T-cell (primary cell): ENCODE data around the gene KLHL30. TPM values are rescaled to one million over a fixed set of nuclear protein-coding genes. Genes with fewer than 3 reads are reported as not detected.

ENCODE experiments used
- ATAC-seq, 4 experiments: fragments of 200-7000 bp in 3 of 4; fragments of 150-1000 bp in 1 of 4; cut with Tn5 transposase; replicated peaks in 1 of 4; 1 replicate in 3 of 4; 2 replicates in 1 of 4; pipeline ENCODE4 v1.10.0; 2021; ENCODE audit warnings: moderate library complexity in 3 of 4, mild to moderate bottlenecking in 2 of 4, moderate number of reproducible peaks in 1 of 4
- CTCF ChIA-PET, 2 donors: fragments of 300-600 bp; sonication (Branson Sonifier 250); formaldehyde crosslinking; loops; one replicate each; lab custom pipeline; 2022; ENCODE audit warnings: antibody characterized with exemption in 2 of 2; lab: Charles Lee
- POLR2A ChIA-PET, 2 donors: fragments of 300-600 bp; sonication (Branson Sonifier 250); formaldehyde crosslinking; loops; one replicate each; lab custom pipeline; 2022; ENCODE audit warnings: antibody characterized with exemption in 2 of 2; lab: Charles Lee
- DNase-seq, 35 experiments: peaks; one replicate each; pipeline versions ENCODE4 v3.0.0 to v3.0.0-alpha.2; 2013 to 2023
- H3K27ac ChIP-seq: one replicate; pipeline ENCODE4 v1.5.1; 2013; ENCODE audit warnings: low read length
- H3K27me3 ChIP-seq, 2 experiments: replicated peaks in 1 of 2; 1 replicate in 1 of 2; 2 replicates in 1 of 2; pipeline versions ENCODE4 v1.6.1 to v1.7.0; 2013; ENCODE audit warnings: low read length in 1 of 2, mixed read lengths in 1 of 2; ENCODE audit not compliant: control insufficient read depth in 2 of 2, insufficient read depth in 2 of 2; ENCODE audit errors: extremely low read depth in 1 of 2
- H3K36me3 ChIP-seq, 2 donors: 1 replicate in 1 of 2; 2 replicates in 1 of 2; pipeline versions ENCODE4 v1.6.1 to v1.7.0; 2013; ENCODE audit warnings: low read length in 1 of 2; ENCODE audit not compliant: control insufficient read depth in 2 of 2, insufficient read depth in 1 of 2; ENCODE audit errors: extremely low read depth in 1 of 2
- H3K4me1 ChIP-seq, 2 experiments: 1 replicate in 1 of 2; 2 replicates in 1 of 2; pipeline versions ENCODE4 v1.6.1 to v1.7.0; 2013; ENCODE audit warnings: low read length in 2 of 2, mixed read lengths in 1 of 2; ENCODE audit not compliant: insufficient read depth in 2 of 2, control insufficient read depth in 1 of 2; ENCODE audit errors: extremely low read depth in 1 of 2
- H3K4me3 ChIP-seq, 2 donors: 1 replicate in 1 of 2; 2 replicates in 1 of 2; pipeline versions ENCODE4 v1.5.1 to v1.7.0; 2013; ENCODE audit warnings: mild to moderate bottlenecking in 2 of 2, low read length in 1 of 2, moderate library complexity in 1 of 2; ENCODE audit not compliant: control insufficient read depth in 1 of 2; ENCODE audit errors: extremely low read depth in 1 of 2
- H3K9me3 ChIP-seq: 2 replicates; pipeline ENCODE4 v1.7.0; 2013
- H3K27ac Mint-ChIP-seq, 2 donors: one replicate each; pipeline ENCODE4 v1.8.0; 2020 to 2021; ENCODE audit warnings: mild to moderate bottlenecking in 2 of 2, mixed read lengths in 2 of 2
- H3K27me3 Mint-ChIP-seq, 2 donors: one replicate each; pipeline ENCODE4 v1.8.0; 2021 to 2022; ENCODE audit warnings: mixed read lengths in 2 of 2
- H3K36me3 Mint-ChIP-seq: one replicate; pipeline ENCODE4 v1.8.0; 2021; ENCODE audit warnings: mixed read lengths
- H3K4me1 Mint-ChIP-seq, 3 donors: one replicate each; pipeline ENCODE4 v1.8.0; 2020 to 2022; ENCODE audit warnings: mixed read lengths in 3 of 3, mild to moderate bottlenecking in 1 of 3
- H3K4me3 Mint-ChIP-seq, 3 donors: one replicate each; pipeline ENCODE4 v1.8.0; 2020 to 2022; ENCODE audit warnings: mild to moderate bottlenecking in 3 of 3, mixed read lengths in 3 of 3, moderate library complexity in 3 of 3
- H3K9me3 Mint-ChIP-seq, 3 donors: one replicate each; pipeline ENCODE4 v1.8.0; 2020 to 2022; ENCODE audit warnings: mixed read lengths in 3 of 3
- WGBS: methylation state at CpG from one replicate; pipeline ENCODE4 v1.1.5; 2013; ENCODE audit warnings: missing lambda C conversion rate; ENCODE audit not compliant: insufficient coverage; 5-methylcytosine and 5-hydroxymethylcytosine counted together
- total RNA-seq, 35 experiments: library from RNA in 6 of 35; stranded (reverse) in 6 of 35; fragments of 120-200 nt in 1 of 35; gene quantifications; one replicate each; pipeline versions ENCODE4 v1.2.1 to v1.2.4 and lab custom pipeline; 2013 to 2026

The KLHL30 gene
- total RNA-seq, 5 donors from 2014 or later (not counting 1 experiment from before 2014, with no cell fraction given) = not detected

GRCh38 chr2:238159071-238159539 is 20.6 kb downstream of the KLHL30 start:
- H3K9me3 ChIP-seq = no peaks in the 10 kb centered on the region
- H3K27ac Mint-ChIP-seq = no peak overlapping the region
- no peaks in the 10 kb centered on the region for H3K36me3 ChIP-seq

GRCh38 chr2:238159661-238160205 is 21.3 kb downstream of the KLHL30 start:
- Mint-ChIP-seq H3K36me3 (no peaks in the 10 kb centered on the region), H3K9me3 (no peaks in the 10 kb centered on the region), H3K27me3 (peaks cover 8 to 34% of the 10 kb centered on the region in 2 donors), H3K4me1 (peaks cover 9 to 12% (median 10%) of the 10 kb centered on the region in 3 donors), H3K4me3 (peak overlapping the region; percentile 62 to 72 (median 67)), H3K27ac (no peak overlapping the region)
- POLR2A ChIA-PET = no interaction called here
- H3K9me3 ChIP-seq = no peaks in the 10 kb centered on the region
- 24% methylated on average over 3 of the region's 10 CpGs for WGBS
- CTCF ChIA-PET = no interaction called here
- peaks cover 0 to 17% of the 10 kb centered on the region in 2 experiments for H3K4me1 ChIP-seq
- peak overlapping the region in 1 of 2 donors; percentile 51 for H3K4me3 ChIP-seq
- H3K27ac ChIP-seq = no peak overlapping the region
- DNase-seq = no peak
- no peaks in the 10 kb centered on the region for H3K36me3 ChIP-seq
- H3K27me3 ChIP-seq = peaks cover 0 to 66% of the 10 kb centered on the region in 2 experiments
- no peak for ATAC-seq

More at GRCh38 chr2:238159071-238159539, 20.6 kb downstream of the KLHL30 start:
- peaks cover 7 to 9% (median 8%) of the 10 kb centered on the region in 3 donors for H3K4me1 Mint-ChIP-seq
- ChIA-PET POLR2A (no interaction called here), CTCF (no interaction called here)
- Histone ChIP-seq H3K4me3 (peak overlapping the region in 1 of 2 donors; percentile 51), H3K27ac (no peak overlapping the region), H3K4me1 (peaks cover 0 to 17% of the 10 kb centered on the region in 2 experiments), H3K27me3 (peaks cover 0 to 61% of the 10 kb centered on the region in 2 experiments)
- ATAC-seq = peak; percentile 47 to 68 (median 58)
- H3K36me3 Mint-ChIP-seq = no peaks in the 10 kb centered on the region
- DNase-seq = peak in 3 of 35 experiments; percentile 15 to 29 (median 23)
- H3K27me3 Mint-ChIP-seq = peaks cover 7 to 29% of the 10 kb centered on the region in 2 donors
- H3K9me3 Mint-ChIP-seq = no peaks in the 10 kb centered on the region
- H3K4me3 Mint-ChIP-seq = peak overlapping the region; percentile 62 to 72 (median 67)
- 3% methylated on average over 50 of the region's 52 CpGs for WGBS

- no peak overlapping the region for H3K27ac ChIP-seq
- Mint-ChIP-seq H3K27me3 (peaks cover 14 to 41% of the 10 kb centered on the region in 2 donors), H3K4me3 (peak overlapping the region in 1 of 3 donors; percentile 72), H3K9me3 (no peaks in the 10 kb centered on the region), H3K36me3 (no peaks in the 10 kb centered on the region), H3K27ac (no peak overlapping the region), H3K4me1 (peaks cover 14 to 18% (median 14%) of the 10 kb centered on the region in 3 donors)
- CTCF ChIA-PET = no interaction called here
- H3K36me3 ChIP-seq = no peaks in the 10 kb centered on the region
- peaks cover 0 to 71% of the 10 kb centered on the region in 2 experiments for H3K27me3 ChIP-seq
- POLR2A ChIA-PET = no interaction called here
- DNase-seq (peak in 3 of 35 experiments; percentile 19 to 30 (median 22)), ATAC-seq (no peak)
- H3K4me1 ChIP-seq = peaks cover 0 to 17% of the 10 kb centered on the region in 2 experiments
- no peaks in the 10 kb centered on the region for H3K9me3 ChIP-seq
- no peak overlapping the region for H3K4me3 ChIP-seq
- 50% methylated on average over 20 of the region's 23 CpGs for WGBS
Measured at GRCh38 chr2:238160206-238161129, 22.0 kb downstream of the KLHL30 start.

GRCh38 chr2:238161291-238162051 is 23.0 kb downstream of the KLHL30 start:
- no peak overlapping the region for H3K27ac ChIP-seq
- H3K27me3 ChIP-seq = peaks cover 0 to 68% of the 10 kb centered on the region in 2 experiments
- no peak overlapping the region for H3K4me3 Mint-ChIP-seq
- no peaks in the 10 kb centered on the region for H3K9me3 ChIP-seq
- peaks cover 0 to 17% of the 10 kb centered on the region in 2 experiments for H3K4me1 ChIP-seq
- CTCF ChIA-PET = no interaction called here
- H3K27ac Mint-ChIP-seq = no peak overlapping the region
- DNase-seq (no peak), ATAC-seq (no peak)
- no peaks in the 10 kb centered on the region for H3K36me3 Mint-ChIP-seq
- POLR2A ChIA-PET = no interaction called here
- H3K4me1 Mint-ChIP-seq = peaks cover 14 to 18% (median 14%) of the 10 kb centered on the region in 3 donors
- peaks cover 14 to 44% of the 10 kb centered on the region in 2 donors for H3K27me3 Mint-ChIP-seq
- no peaks in the 10 kb centered on the region for H3K9me3 Mint-ChIP-seq
- H3K4me3 ChIP-seq = no peak overlapping the region
- no peaks in the 10 kb centered on the region for H3K36me3 ChIP-seq
- WGBS = 86% methylated on average over 15 of the region's 21 CpGs

- H3K27me3 Mint-ChIP-seq = peaks cover 14 to 44% of the 10 kb centered on the region in 2 donors
- peaks cover under 1% of the 10 kb centered on the region for H3K36me3 Mint-ChIP-seq
- H3K4me1 Mint-ChIP-seq = peaks cover 14 to 18% (median 14%) of the 10 kb centered on the region in 3 donors
- Histone ChIP-seq H3K4me1 (peaks cover 0 to 17% of the 10 kb centered on the region in 2 experiments), H3K27ac (no peak overlapping the region), H3K36me3 (no peaks in the 10 kb centered on the region), H3K4me3 (no peak overlapping the region), H3K27me3 (peaks cover 0 to 68% of the 10 kb centered on the region in 2 experiments), H3K9me3 (no peaks in the 10 kb centered on the region)
- CTCF ChIA-PET = no interaction called here
- WGBS = 84% methylated on average over 11 of the region's 14 CpGs
- no peak overlapping the region for H3K27ac Mint-ChIP-seq
- no peak for ATAC-seq
- POLR2A ChIA-PET = no interaction called here
- H3K4me3 Mint-ChIP-seq = no peak overlapping the region
- DNase-seq = no peak
- H3K9me3 Mint-ChIP-seq = no peaks in the 10 kb centered on the region
Measured at GRCh38 chr2:238162251-238162845, 23.9 kb downstream of the KLHL30 start.
